K562 (cell line): ENCODE data around the gene ZNF48. TPM values are rescaled to one million over a fixed set of nuclear protein-coding genes. Genes with fewer than 3 reads are reported as not detected.

Source experiments
- ASH1L ChIP-seq: fragments of 450-650 bp; IDR thresholded peaks from 2 replicates; pipeline ENCODE4 v1.6.1; 2018; ENCODE audit warnings: borderline replicate concordance, mild to moderate bottlenecking, low read depth; ENCODE audit not compliant: partially characterized antibody
- BRF1 ChIP-seq: IDR thresholded peaks from 3 replicates; pipeline ENCODE4 v1.6.1; 2011; ENCODE audit warnings: borderline replicate concordance, mild to moderate bottlenecking; ENCODE audit not compliant: insufficient read length; ENCODE audit errors: extremely low read depth
- FOXO4 ChIP-seq: fragments of 450-650 bp; formaldehyde crosslinking; IDR thresholded peaks from 2 replicates; pipeline ENCODE4 v1.4.0; 2020; ENCODE audit warnings: mild to moderate bottlenecking, moderate library complexity
- FOXP1 ChIP-seq: sonication (generic); formaldehyde crosslinking; IDR thresholded peaks from 2 replicates; pipeline ENCODE4 v1.8.0; 2022; ENCODE audit warnings: mild to moderate bottlenecking, missing genetic modification reagents
- GATA2 ChIP-seq: sonication (generic); formaldehyde crosslinking; IDR thresholded peaks from 2 replicates; pipeline ENCODE4 v1.4.0; 2020; ENCODE audit warnings: mild to moderate bottlenecking, missing genetic modification reagents
- GMEB1 ChIP-seq: fragments of 250-450 bp; sonication (Bioruptor Pico); IDR thresholded peaks from 2 replicates; pipeline ENCODE4 v1.4.0; 2020; ENCODE audit warnings: mild to moderate bottlenecking
- HNRNPUL1 ChIP-seq: fragments of 200-400 bp; formaldehyde crosslinking; IDR thresholded peaks from 2 replicates; pipeline ENCODE4 v1.6.1; 2017; ENCODE audit warnings: low read length
- MEF2D ChIP-seq: conservative IDR thresholded peaks from 2 replicates; pipeline ENCODE4 v1.6.1; 2016; ENCODE audit warnings: low read depth, missing genetic modification characterization, missing compliant biosample characterization
- NCOA1 ChIP-seq: fragments of 450-650 bp; IDR thresholded peaks from 2 replicates; pipeline ENCODE4 v1.6.1; 2016; ENCODE audit warnings: low read depth
- NFE2 ChIP-seq: IDR thresholded peaks from 2 replicates; pipeline ENCODE4 v1.6.1; 2014; ENCODE audit warnings: antibody characterized with exemption, low read depth
- RBM39 ChIP-seq: fragments of 200-400 bp; formaldehyde crosslinking; optimal IDR thresholded peaks from 2 replicates; pipeline ENCODE3; 2018; ENCODE audit warnings: low read depth, low read length
- SRSF1 ChIP-seq: fragments of 200-400 bp; formaldehyde crosslinking; IDR thresholded peaks from 2 replicates; pipeline ENCODE4 v1.6.1; 2017; ENCODE audit warnings: mild to moderate bottlenecking, low read depth, low read length, moderate library complexity
- ZBTB34 ChIP-seq: fragments of 250-450 bp; sonication (Bioruptor Pico); IDR thresholded peaks from 2 replicates; pipeline ENCODE4 v1.8.0; 2021; ENCODE audit warnings: mild to moderate bottlenecking, moderate library complexity
- ZBTB8A ChIP-seq: fragments of 450-650 bp; IDR thresholded peaks from 2 replicates; pipeline ENCODE4 v1.6.1; 2018; ENCODE audit warnings: mild to moderate bottlenecking, moderate library complexity; ENCODE audit not compliant: partially characterized antibody
- ZNF398 ChIP-seq: fragments of 250-450 bp; sonication (Bioruptor Pico); IDR thresholded peaks from 2 replicates; pipeline ENCODE4 v1.8.0; 2021; ENCODE audit warnings: moderate library complexity, mild to moderate bottlenecking, inconsistent platforms
- ZNF518B ChIP-seq: fragments of 250-450 bp; sonication (Bioruptor Pico); IDR thresholded peaks from 2 replicates; pipeline ENCODE4 v1.5.0; 2021; ENCODE audit warnings: mild to moderate bottlenecking, moderate library complexity
- ZNF583 ChIP-seq: fragments of 250-450 bp; sonication (Bioruptor Pico); IDR thresholded peaks from 2 replicates; pipeline ENCODE4 v1.4.0; 2020
- polyA plus RNA-seq, 8 experiments: library from polyadenylated mRNA; depleted of rRNA in 4 of 8; stranded (reverse) in 5 of 8; unstranded in 3 of 8; fragments of >200 nt; fragmentation: Nextera tagmentation in 2 of 8; fragmentation: Illumina TruSeq in 1 of 8; extraction: Ambion mirVana in 2 of 8; extraction: Trizol in 1 of 8; gene quantifications; 2 replicates each; pipeline versions ENCODE4 v1.2.1 to v1.2.3, GENCODE V29; 2011 to 2014; ENCODE audit warnings: inconsistent platforms in 1 of 8, missing spikeins in 1 of 8
- total RNA-seq, 7 experiments: library from RNA; depleted of rRNA in 6 of 7; stranded (reverse); fragments of >200 nt in 6 of 7; fragmentation: Illumina TruSeq in 2 of 7; extraction: Trizol in 2 of 7; gene quantifications; 2 replicates each; pipeline versions ENCODE4 v1.2.1 to v1.2.3, GENCODE V29; 2011 to 2021; ENCODE audit warnings: low replicate concordance in 1 of 7

Gene ZNF48
- total and polyA plus RNA-seq, 9 of the 15 experiments (the other 6 are each of a cell fraction or from before 2014, with no cell fraction given), result 0.38 to 11.6 (median 4.7) TPM

GRCh38 chr16:30378236-30379157, 16.7 kb upstream of the ZNF48 start (continued):
- TF ChIP-seq RBM39 (no peak), ZNF398 (no peak), BRF1 (no peak), ZNF518B (CRISPR knock-in tag) (no peak), GMEB1 (CRISPR knock-in tag) (peak; percentile 27; the same call in 1 of the 2 replicates), ASH1L (no peak), SRSF1 (no peak), MEF2D (tag) (no peak; the same call in 1 of the 2 replicates), ZNF583 (CRISPR knock-in tag) (0 out of 2 replicates have a peak, but pooled peaks have one; percentile 31), GATA2 (CRISPR knock-in tag) (no peak), ZBTB34 (CRISPR knock-in tag) (no peak), HNRNPUL1 (no peak), FOXP1 (CRISPR knock-in tag) (peak; percentile 52; the same call in 1 of the 2 replicates), ZBTB8A (no peak), FOXO4 (CRISPR knock-in tag) (no peak), NCOA1 (0 out of 2 replicates have a peak, but pooled peaks have one; percentile 44), NFE2 (no peak)
